Stimulated activated CD4-positive, alpha-beta T cell treated with anti-CD3 and anti-CD28 coated beads, TNF-alpha, amount 100 ng/mL, for 4 hours (primary cell): Measurements from ENCODE around the gene RABGAP1L.
"Not testable (repeated sequence)": the region's sequence is repeated elsewhere in the genome, so short reads cannot be mapped to it uniquely, and the experiment has no call there.

Experiments
- DNase-seq, 3 experiments: peaks; one replicate each; pipeline ENCODE4 v3.0.0-alpha.2; 2020; ENCODE audit warnings: low read depth in 3 of 3

Gene RABGAP1L

DNA sequence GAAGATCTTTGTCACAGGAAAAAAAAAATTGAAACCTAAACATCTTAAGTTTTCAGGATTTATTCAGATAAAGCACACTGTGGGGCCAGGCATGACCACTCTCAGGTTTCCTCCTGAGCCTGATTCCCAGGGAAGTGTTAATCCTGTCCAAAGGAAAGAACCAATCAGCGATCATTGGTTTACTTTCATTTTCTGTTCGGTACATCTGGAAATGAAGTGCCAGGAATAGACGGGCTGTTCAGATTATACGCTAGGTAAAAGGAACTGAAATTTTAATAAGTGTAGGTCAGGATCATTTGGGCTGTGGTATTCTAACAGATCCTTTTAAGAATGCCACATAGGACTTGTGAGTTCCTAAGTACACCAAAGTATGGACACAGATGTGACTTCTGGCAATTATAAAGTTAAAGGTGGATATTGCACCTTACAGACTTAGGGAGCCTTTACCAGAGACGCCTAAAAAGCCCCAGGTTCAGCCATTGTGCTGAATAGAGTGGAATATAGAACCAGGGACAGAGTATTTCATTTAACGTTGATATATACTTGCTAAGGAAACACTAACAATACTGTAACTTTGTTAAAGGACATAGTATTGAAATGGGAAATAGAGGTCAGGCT lies 831.2 kb downstream of the RABGAP1L start:
- DNase-seq = no peak

GRCh38 chr1:174991473-174991872 lies 832.2 kb downstream of the RABGAP1L start:
- no peak for DNase-seq

DNA sequence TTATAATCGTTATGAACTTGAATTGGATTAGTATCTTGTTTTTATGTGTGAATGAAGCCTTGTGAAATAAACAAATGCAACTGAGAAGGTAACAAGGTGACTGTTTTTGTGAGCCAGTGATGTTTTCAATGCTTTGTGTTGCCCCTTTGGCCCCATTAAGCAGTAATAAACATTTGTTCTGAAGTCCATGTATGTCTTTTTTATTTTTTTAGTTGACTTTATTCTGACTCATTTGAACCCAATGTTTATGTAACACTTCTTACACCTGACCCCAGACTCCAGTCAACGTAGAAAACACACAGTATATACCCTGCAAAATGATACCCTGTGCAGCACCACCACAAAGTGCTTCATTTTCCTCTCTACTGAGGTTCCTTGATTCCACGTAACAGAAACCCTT lies 835.8 kb downstream of the RABGAP1L start:
- DNase-seq = no peak

DNA sequence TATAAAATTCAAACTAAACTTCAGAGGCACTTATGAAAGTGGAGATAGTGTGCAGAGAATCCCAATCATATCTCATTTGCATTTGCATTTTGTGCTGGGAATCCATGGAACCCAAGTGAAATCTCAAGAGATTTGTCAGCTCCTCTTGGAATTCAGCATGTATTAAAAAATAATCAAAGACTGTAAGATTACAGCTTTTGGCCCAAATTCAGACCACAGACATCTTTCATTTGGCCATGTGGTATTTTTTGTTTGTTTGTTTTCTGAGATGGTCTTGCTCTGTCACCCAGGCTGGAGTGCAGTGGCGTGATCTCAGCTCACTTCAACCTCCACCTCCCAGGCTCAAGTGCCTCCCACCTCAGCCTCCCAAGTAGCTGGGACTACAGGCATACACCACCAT lies 836.6 kb downstream of the RABGAP1L start:
- no peak for DNase-seq

- DNase-seq = no peak
These were observed 837.2 kb downstream of the RABGAP1L start for GRCh38 chr1:174996476-174996875.

- no peak for DNase-seq
These were observed 837.7 kb downstream of the RABGAP1L start for GRCh38 chr1:174997041-174997440.

DNA sequence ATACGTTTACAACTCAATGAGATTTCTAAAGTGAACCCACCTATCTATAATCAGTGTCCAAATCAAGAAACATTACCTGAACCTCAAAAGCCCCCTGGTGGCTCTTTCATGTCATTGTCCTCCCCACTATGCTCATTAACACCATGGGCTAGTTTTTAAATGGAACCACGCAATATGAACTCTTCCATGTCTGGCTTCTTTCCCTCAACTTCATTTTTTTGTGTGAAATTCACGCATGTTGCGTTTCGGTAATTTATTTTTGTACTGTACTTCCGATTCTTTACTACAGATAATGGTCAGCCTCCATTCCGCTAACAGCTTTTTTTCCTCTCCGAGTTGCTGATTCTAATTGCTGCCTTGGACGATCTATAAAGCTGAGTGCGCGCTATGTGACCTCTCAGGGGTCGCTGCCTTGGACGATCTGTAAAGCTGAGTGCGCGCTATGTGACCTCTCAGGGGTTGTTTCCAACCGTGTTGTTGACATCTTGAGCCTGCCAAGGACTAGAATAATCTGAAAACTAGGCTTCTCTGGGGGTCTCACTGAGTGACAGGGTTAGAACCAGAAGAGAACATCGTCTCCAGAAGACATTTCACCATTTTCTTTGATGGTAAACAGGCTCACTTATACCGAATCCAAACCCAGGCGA lies 839.4 kb downstream of the RABGAP1L start:
- DNase-seq = peak in 1 of 3 experiments; percentile 9

DNA sequence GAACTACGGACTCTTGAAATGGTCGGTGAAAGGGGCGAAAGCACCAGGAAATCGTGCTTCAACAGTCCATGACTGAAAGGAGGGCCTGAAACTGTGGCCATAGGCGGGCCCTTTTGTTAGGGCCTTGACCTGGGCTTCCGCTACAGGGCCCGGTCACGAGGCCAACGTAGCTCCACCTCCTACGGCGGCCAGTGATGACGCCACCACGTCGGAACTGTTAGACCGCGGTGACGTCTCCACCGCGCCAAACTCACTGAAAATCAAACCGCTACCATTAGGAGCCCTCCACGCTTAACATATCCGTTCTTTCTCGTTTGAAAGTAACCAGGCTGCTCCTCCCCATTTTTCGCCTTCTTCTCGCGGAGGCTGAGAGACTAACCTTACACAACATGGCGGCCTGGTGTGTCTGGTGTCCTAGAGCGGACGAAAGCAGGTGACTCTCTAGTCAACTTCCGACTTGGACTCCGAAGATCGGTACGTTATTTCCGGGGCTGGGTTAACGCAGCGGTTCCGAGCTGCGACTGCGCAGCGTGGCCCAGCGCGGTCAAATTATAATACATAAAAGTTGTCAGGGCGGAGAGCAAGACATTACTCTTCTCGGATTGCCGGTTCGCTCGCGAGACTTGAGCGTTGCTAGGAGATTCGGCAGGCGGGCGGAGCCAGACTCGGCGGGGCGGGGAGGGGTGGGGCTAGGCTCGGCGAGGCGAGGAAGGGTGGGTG lies 840.1 kb downstream of the RABGAP1L start:
- DNase-seq = peak; percentile 94 to 97 (median 95)

DNA sequence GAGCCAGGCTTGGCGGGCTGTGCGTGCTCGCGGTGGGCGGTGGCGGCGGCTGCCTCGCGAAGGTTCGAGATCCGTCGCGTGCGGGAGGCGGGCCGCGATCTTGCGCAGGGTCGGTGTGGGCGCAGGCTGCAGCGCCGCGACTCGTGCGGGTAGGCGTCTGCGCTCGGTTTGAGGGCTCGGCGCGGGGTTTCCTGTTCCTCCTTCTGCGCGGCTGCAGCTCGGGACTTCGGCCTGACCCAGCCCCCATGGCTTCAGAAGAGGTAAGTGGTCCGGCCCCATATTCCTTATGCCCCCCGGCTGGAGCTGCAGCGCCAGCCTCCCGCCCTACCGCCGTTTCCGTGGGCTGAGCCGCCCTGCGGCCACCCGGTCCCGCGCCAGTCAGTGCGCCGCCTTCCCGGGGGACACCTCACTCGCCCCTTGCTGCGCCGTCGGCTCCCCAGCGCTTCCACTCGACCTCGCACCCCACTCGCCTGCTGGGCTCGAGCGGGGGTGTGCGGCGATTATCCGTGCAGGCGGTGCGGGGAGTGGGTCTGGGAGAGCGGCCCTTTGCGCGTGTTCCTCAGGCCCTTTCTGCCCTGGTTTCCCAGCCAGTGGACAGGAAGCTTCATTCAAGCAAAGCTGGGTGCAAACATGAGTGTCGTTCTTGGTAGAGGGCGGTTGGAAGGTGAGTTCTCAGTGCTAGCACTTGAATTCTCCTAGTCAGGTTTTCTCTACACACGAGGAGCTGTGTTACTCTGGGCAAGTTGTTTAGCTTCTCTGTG lies 840.8 kb downstream of the RABGAP1L start, which contains the start of gene CACYBP:
Gene CACYBP (plus strand): TSS at position 12 of the 761 bp plus-strand sequence. CDS start 234 bp downstream, at position 246.
- DNase-seq = peak in 1 of 3 experiments; percentile 19

GRCh38 chr1:175000697-175001187 lies 841.4 kb downstream of the RABGAP1L start:
- DNase-seq = no peak

GRCh38 chr1:175002910-175003517 lies 843.7 kb downstream of the RABGAP1L start:
- no peak for DNase-seq

DNA sequence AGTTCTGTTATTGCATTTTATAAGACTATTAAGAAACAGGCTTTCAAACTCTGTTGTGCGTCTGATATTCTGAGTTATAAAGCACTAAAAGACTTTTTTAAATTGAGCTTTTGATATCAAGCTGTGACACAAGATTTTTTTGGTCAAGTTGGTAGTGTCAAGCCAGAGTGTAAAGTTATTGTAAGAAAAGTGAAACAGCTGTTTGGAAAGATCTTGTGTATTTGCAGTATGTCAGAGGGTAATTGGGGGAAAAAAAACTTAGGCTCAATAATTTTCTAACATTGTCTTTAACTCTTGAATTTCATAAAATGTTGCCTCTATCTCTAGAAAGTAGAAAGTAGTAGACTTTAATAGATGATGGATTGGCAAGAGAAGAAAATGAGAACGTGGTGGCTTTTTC lies 844.2 kb downstream of the RABGAP1L start:
- no peak for DNase-seq

DNA sequence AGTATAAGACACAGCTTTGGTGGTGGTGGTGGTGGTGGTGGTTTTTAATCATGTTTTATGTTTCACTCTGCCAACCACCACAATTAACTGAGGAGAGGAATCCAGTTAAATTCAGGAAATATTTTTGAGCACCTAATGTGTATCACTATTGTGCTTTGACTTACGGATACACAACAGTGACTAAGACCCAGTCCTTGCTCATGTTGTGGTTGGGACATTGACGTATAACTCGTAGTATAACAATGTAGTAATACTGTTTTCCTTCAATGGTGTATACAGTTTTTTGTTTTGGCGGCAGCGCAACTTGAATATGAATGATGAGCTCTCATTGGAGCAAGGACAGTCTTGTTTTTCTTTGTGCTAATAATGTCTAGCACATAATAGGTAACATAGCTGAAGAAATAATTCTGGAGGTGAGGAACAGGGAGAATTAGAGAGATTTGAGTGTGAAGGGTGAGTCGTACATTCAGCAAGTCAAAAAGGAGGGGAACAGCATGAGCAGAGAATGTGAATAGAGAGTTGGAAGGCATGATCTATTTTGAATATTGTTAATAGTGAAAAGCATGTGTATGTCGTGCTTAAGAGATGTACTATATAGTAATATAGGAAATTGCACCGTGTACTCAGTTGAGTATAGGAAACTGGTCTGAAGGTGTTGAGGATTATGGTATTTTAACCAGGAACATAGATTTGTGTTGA lies 845.9 kb downstream of the RABGAP1L start:
- DNase-seq = no peak

- no peak for DNase-seq
These were observed 850.2 kb downstream of the RABGAP1L start for GRCh38 chr1:175009532-175009931.

GRCh38 chr1:175013445-175013844 lies 854.1 kb downstream of the RABGAP1L start:
- no peak for DNase-seq

GRCh38 chr1:175015243-175015642 lies 855.9 kb downstream of the RABGAP1L start:
- DNase-seq = no peak

GRCh38 chr1:175019524-175019923 lies 860.2 kb downstream of the RABGAP1L start:
- no peak for DNase-seq

GRCh38 chr1:175023043-175023921 lies 864.0 kb downstream of the RABGAP1L start, which contains the start of gene MRPS14:
Gene MRPS14, minus strand, starts transcription at chr1:175023425. Its CDS starts 17 bp downstream, at chr1:175023408.
- DNase-seq = peak; percentile 97 to 98 (median 98)

DNA sequence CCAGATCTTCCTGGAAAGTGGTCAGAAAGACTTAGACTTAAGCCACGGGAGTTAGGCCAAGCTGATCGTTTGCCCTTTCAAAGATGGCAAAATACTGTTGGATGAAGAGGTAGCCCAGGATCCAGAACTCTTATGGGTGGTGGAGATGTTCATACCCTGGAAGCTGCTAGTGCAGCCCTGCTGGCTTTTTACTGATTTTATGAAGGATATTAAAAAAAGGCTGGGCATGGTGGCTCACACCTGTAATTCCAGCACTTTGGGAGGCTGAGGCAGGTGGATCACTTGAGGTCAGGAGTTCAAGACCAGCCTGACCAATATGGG lies 864.6 kb downstream of the RABGAP1L start:
- DNase-seq = not testable (repeated sequence)

DNA sequence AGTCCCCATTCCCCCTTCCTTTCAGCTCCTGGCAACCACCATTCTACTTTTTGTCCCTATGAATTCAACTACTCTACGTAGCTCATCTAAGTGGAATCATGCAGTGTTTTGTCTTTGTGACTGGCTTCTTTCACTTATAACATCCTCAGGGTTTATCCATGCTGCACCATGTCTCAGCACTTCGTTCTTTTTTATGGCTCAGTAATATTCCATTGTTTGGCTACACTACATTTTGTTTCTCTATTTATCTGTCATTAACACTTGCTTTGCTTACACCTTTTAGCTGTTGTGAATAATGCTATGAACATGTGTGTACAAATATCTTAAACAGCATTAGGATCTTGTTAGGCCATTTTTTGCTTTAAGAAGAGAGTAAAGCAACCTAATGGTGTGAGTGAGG lies 865.5 kb downstream of the RABGAP1L start:
- DNase-seq = no peak
